Duodenal mucosa (tissue), 2 donors: ENCODE results near the gene UCK1.
"Not testable (repeated sequence)": the region's sequence is repeated elsewhere in the genome, so short reads cannot be mapped to it uniquely, and the experiment has no call there.

Experiments
- H3K27ac ChIP-seq: one replicate; pipeline ENCODE4 v1.7.0; 2013; ENCODE audit warnings: low read depth, low read length
- H3K27me3 ChIP-seq, 2 donors: one replicate each; pipeline ENCODE4 v1.7.0; 2013; ENCODE audit warnings: low read length in 2 of 2, control low read depth in 1 of 2; ENCODE audit not compliant: insufficient read depth in 2 of 2, control insufficient read depth in 1 of 2
- H3K36me3 ChIP-seq, 2 donors: one replicate each; pipeline ENCODE4 v1.7.0; 2013; ENCODE audit warnings: low read length in 2 of 2, control low read depth in 1 of 2; ENCODE audit not compliant: insufficient read depth in 2 of 2, control insufficient read depth in 1 of 2
- H3K4me1 ChIP-seq, 2 donors: one replicate each; pipeline ENCODE4 v1.7.0; 2013; ENCODE audit warnings: low read length in 2 of 2, control low read depth in 1 of 2; ENCODE audit not compliant: insufficient read depth in 2 of 2, control insufficient read depth in 1 of 2
- H3K4me3 ChIP-seq, 2 donors: one replicate each; pipeline ENCODE4 v1.7.0; 2013; ENCODE audit warnings: low read length in 2 of 2, low read depth in 1 of 2
- H3K9ac ChIP-seq, 2 donors: one replicate each; pipeline ENCODE4 v1.7.0; 2013; ENCODE audit warnings: low read length in 2 of 2, low read depth in 1 of 2
- H3K9me3 ChIP-seq, 2 donors: one replicate each; pipeline ENCODE4 v1.7.0; 2013; ENCODE audit warnings: low read length in 2 of 2, control low read depth in 1 of 2; ENCODE audit not compliant: control insufficient read depth in 1 of 2

Gene UCK1

GRCh38 chr9:131552030-131552429, 21.0 kb upstream of the UCK1 start:
- no peak overlapping the region for H3K27ac ChIP-seq
- peaks cover 0 to 17% of the 10 kb centered on the region in 2 donors for H3K27me3 ChIP-seq
- H3K9me3 ChIP-seq: no peaks in the 10 kb centered on the region
- no peaks in the 10 kb centered on the region for H3K36me3 ChIP-seq
- H3K4me3 ChIP-seq: no peak overlapping the region
- H3K9ac ChIP-seq: no peak overlapping the region
- H3K4me1 ChIP-seq: no peaks in the 10 kb centered on the region

- H3K9ac ChIP-seq, H3K36me3 ChIP-seq, H3K27ac ChIP-seq, H3K4me3 ChIP-seq, H3K9me3 ChIP-seq, H3K4me1 ChIP-seq: not testable (repeated sequence)
- H3K27me3 ChIP-seq: peaks cover 8 to 24% of the 10 kb centered on the region in 2 donors
These were observed 19.4 kb upstream of the UCK1 start for GRCh38 chr9:131550465-131550864.

DNA sequence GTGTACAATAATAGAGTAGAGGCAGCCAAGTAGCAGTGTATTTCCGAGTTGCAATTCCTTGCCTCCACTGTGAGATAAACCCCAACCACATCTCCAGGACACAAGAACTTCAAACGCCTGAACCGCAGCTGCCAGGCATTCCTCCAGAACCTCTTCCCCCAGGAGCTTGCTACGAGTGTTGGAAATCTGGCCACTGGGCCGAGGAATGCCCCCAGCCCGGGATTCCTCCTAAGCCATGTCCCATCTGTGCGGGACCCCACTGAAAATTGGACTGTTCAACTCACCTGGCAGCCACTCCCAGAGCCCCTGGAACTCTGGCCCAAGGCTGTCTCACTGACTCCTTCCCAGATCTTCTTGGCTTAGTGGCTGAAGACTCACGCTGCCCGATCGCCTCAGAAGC, 18.1 kb upstream of the UCK1 start:
- not testable (repeated sequence) for H3K27ac ChIP-seq, H3K36me3 ChIP-seq
- H3K27me3 ChIP-seq: peaks cover 8 to 24% of the 10 kb centered on the region in 2 donors

GRCh38 chr9:131546336-131547084, 15.4 kb upstream of the UCK1 start:
- Histone ChIP-seq H3K9ac (no peak overlapping the region), H3K4me3 (peak overlapping the region; percentile 36 to 51), H3K36me3 (no peaks in the 10 kb centered on the region), H3K27ac (no peak overlapping the region), H3K4me1 (peaks cover 0 to 10% of the 10 kb centered on the region in 2 donors), H3K27me3 (peaks cover 8 to 15% of the 10 kb centered on the region in 2 donors), H3K9me3 (peaks cover 10 to 11% of the 10 kb centered on the region in 2 donors)

More for the DNA sequence above, 18.1 kb upstream of the UCK1 start:
- not testable (repeated sequence) for H3K4me1 ChIP-seq, H3K9me3 ChIP-seq, H3K4me3 ChIP-seq, H3K9ac ChIP-seq

DNA sequence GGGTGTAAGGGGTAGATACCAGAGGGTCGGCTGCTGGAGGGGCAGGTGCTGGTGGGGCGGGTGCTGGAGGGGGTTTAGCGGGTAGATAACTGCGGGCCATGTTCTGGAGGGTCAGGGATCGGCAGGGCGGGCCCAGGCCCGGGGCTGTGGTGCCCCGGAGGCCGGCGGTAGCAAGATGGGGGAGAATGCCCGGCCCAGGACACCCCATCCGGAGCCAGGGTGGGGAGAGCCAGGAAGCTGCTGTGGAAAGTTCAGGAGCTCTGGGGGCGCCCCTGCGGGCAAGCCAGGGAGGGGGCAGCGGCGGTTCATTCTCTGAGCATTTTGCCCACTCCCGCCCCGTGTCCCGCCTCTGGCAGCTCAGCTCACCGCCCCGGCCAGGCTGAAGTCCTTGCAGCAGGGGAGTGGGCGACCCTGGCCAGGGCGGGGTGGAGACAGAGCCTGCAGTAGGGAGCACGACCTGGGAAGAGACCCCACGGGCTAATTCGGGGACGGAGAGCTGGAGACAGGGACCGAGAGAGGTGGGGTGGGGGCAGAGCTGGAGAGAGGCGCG, 14.8 kb upstream of the UCK1 start:
- H3K36me3 ChIP-seq: no peaks in the 10 kb centered on the region
- H3K9me3 ChIP-seq: peaks cover 10 to 11% of the 10 kb centered on the region in 2 donors
- peak overlapping the region in 1 of 2 donors; percentile 10 for H3K4me3 ChIP-seq
- H3K27me3 ChIP-seq: peaks cover 8 to 15% of the 10 kb centered on the region in 2 donors
- no peak overlapping the region for H3K27ac ChIP-seq
- no peak overlapping the region for H3K9ac ChIP-seq
- peaks cover 0 to 10% of the 10 kb centered on the region in 2 donors for H3K4me1 ChIP-seq

- Histone ChIP-seq H3K36me3 (no peaks in the 10 kb centered on the region), H3K27me3 (peaks cover 8 to 15% of the 10 kb centered on the region in 2 donors), H3K9ac (peak within 1 kb of the TSS in 1 of 2 donors; percentile 43), H3K4me1 (peaks cover 0 to 10% of the 10 kb centered on the region in 2 donors), H3K9me3 (peaks cover 10 to 11% of the 10 kb centered on the region in 2 donors), H3K4me3 (peak within 1 kb of the TSS; percentile 53 to 58), H3K27ac (no peak within 1 kb of the TSS)
These were observed 14.1 kb upstream of the UCK1 start, which contains the start of gene PRRT1B for GRCh38 chr9:131545003-131545785. TSS of gene PRRT1B (plus strand) at chr9:131545523. CDS start at chr9:131545616, 93 bp downstream.

- peaks cover 8 to 15% of the 10 kb centered on the region in 2 donors for H3K27me3 ChIP-seq
- H3K36me3 ChIP-seq: no peaks in the 10 kb centered on the region
- H3K9ac ChIP-seq: no peak overlapping the region
- H3K4me1 ChIP-seq: peaks cover 0 to 10% of the 10 kb centered on the region in 2 donors
- H3K4me3 ChIP-seq: no peak overlapping the region
- no peak overlapping the region for H3K27ac ChIP-seq
- H3K9me3 ChIP-seq: peaks cover 10 to 11% of the 10 kb centered on the region in 2 donors
These were observed 12.1 kb upstream of the UCK1 start for GRCh38 chr9:131543141-131543540.

DNA sequence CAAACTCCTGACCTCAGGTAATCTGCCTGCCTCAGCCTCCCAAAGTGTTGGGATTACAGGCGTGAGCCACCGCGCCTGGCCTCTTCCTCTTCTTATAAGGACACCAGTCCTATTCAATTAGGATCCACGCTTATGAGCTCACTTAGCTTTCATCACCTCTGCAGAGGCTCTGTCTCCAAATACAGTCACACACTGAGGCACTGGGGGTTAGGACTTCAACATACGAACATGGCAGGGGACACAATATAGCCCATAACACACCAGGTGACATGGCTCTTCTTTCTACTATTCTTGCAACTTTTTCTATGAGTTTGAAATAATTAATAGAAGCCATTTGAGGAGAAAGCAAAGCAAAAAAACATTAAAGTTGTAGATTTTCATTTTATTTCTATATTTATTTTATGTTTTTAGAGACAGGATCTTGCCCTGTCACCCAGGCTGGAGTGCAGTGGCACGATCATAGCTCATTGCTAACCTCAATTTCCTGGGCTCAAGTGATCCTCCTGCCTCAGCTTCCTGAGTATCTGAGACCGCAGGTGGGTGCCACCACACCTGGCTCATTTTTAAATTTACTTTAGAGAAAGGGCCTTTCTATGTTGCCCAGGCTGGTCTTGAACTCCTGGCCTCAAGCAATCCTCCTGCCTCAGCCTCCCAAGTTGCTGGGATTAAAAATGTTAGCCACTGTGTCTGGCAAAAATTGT, 8.3 kb upstream of the UCK1 start:
- Histone ChIP-seq H3K27me3 (no peaks in the 10 kb centered on the region), H3K4me3 (no peak overlapping the region), H3K27ac (no peak overlapping the region), H3K4me1 (peaks cover 3 to 6% of the 10 kb centered on the region in 2 donors), H3K36me3 (no peaks in the 10 kb centered on the region), H3K9ac (no peak overlapping the region), H3K9me3 (peaks cover 10 to 11% of the 10 kb centered on the region in 2 donors)

GRCh38 chr9:131537946-131538345, 6.9 kb upstream of the UCK1 start:
- Histone ChIP-seq H3K27ac (no peak overlapping the region), H3K4me1 (peaks cover 5 to 8% of the 10 kb centered on the region in 2 donors), H3K36me3 (no peaks in the 10 kb centered on the region), H3K4me3 (no peak overlapping the region), H3K9me3 (peaks cover 0 to 2% of the 10 kb centered on the region in 2 donors), H3K9ac (no peak overlapping the region), H3K27me3 (no peaks in the 10 kb centered on the region)
